Activated T-cell treated with anti-CD3 and anti-CD28 coated beads, Interleukin-2, amount 50 U/mL, for 1 hour (primary cell): ENCODE data around the gene ATRAID.
"Not testable (repeated sequence)": the region's sequence is repeated elsewhere in the genome, so short reads cannot be mapped to it uniquely, and the experiment has no call there.

Experiments
- DNase-seq: peaks from one replicate; pipeline ENCODE4 v3.0.0-alpha.2; 2020

Gene ATRAID

DNA sequence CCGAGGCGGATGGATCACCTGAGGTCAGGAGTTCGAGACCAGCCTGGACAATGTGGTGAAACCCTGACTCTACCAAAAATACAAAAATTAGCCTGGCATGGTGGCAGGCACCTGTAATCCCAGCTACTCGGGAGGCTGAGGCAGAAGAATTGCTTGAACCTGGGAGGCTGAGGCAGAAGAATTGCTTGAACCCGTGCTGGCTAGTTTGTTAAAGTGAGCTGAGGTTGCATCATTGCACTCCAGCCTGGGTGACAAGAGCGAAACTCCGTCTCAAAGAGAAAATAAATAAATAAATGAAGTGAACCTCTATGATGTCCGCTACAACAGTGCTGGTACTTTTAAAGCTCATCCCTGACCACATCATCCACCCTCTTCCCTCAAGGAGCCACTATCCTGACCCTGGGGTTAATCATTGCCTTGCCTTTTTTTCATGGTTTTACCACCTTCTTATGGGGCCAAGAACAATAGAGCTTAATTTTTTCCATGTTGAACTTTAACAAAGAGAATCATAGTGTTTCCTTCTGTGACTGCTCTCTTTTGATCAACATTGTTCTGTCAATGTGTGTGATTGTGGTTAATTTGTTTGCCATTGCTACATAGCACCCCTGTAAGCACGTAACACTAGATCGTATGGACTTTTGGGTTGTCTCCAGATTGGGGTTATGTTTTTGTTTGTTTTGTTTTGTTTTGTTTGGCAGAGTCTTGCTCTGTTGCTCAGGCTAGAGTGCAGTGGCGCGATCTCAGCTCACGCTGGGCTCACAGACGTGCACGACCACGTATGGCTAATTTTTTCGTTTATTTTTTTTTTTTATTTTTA, 17.1 kb upstream of the ATRAID start:
- DNase-seq = no peak

- not testable (repeated sequence) for DNase-seq
Measured at GRCh38 chr2:27195799-27196198, 16.0 kb upstream of the ATRAID start.

GRCh38 chr2:27198068-27198467, 13.8 kb upstream of the ATRAID start:
- not testable (repeated sequence) for DNase-seq

GRCh38 chr2:27198627-27199026, 13.2 kb upstream of the ATRAID start:
- DNase-seq = no peak

DNA sequence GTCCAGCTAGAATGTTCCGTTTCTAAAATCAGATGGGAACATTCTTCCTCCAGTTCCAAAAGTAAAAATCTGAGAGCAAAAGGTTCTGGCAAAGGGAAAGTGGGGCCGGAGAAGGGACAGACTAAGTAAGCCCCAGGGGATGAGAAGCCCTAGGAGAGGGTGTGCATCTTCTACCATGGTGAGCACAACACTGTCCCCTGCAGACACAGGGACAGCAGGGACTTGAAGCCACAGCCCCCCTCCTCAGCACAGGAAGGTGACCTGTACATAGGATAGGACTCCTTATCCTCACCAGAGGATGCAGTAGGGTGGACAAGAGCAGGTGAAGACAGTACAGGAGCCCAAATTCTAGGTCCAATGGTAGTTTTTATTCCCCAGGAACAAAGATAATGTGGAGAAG, 12.6 kb upstream of the ATRAID start:
- no peak for DNase-seq

DNA sequence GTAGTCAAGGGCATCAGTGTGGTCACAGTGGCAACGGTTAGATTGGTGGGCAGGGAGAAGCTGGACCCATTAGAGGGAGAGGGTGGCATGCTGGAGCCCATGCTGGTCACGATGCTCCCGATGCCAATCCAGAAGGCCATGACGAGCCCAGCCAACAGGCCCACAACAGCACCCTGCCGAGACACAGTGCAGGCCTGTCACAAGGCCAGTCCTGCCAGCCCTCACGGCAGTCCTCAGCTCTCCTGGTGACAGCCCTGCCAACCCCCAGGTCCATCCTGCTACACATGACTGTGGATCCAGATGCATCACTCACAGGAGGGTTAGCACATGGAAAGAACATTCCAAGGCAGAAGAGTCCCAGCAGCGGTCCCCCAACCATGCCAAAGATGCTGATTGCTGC, 10.2 kb upstream of the ATRAID start:
- no peak for DNase-seq

GRCh38 chr2:27202854-27203253, 9.0 kb upstream of the ATRAID start:
- DNase-seq = no peak

GRCh38 chr2:27203741-27204140, 8.1 kb upstream of the ATRAID start:
- DNase-seq = no peak

DNA sequence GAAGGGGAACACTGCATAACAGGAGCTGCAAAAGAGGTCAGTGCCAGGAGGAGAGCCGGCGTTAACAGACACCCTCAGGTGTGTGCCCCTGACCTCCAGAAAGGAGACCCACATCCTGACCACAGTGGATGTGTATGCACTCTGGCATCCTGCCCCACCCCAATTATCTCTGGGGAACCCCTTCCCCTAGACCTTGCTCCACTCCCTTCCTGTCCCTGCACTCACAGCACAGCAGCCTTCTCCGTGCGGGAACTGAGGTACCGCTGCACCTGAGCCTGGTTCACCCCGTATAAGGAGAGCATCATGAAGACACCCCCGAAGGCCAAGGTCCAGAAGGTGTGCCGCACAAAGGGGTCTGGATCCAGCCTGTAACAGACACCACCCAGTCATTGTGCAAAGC, 7.3 kb upstream of the ATRAID start:
- DNase-seq = no peak

DNA sequence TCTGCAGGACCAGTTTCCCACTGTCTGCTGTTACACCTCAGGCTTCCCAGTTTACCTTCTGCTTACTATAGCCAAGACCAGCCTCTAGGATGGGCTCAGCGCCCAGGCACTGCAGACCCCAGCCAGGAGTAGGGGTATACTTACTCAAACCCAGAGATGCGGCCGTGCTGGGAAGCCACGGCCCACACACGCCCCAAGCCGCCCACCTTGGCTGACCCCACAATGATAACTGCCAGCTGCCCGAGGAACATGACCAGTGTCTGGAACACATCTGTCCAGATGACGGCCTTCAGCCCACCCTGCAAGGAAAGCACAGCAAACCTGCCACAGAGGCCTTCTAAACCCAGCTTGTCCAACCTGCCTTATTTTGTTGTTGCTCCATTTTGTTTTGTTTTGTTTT, 6.6 kb upstream of the ATRAID start:
- DNase-seq = no peak

- no peak for DNase-seq
Measured at GRCh38 chr2:27206346-27206745, 5.5 kb upstream of the ATRAID start.

GRCh38 chr2:27208486-27209050, 3.3 kb upstream of the ATRAID start:
- DNase-seq = no peak

GRCh38 chr2:27209621-27210401, 2.0 kb upstream of the ATRAID start:
- no peak for DNase-seq

DNA sequence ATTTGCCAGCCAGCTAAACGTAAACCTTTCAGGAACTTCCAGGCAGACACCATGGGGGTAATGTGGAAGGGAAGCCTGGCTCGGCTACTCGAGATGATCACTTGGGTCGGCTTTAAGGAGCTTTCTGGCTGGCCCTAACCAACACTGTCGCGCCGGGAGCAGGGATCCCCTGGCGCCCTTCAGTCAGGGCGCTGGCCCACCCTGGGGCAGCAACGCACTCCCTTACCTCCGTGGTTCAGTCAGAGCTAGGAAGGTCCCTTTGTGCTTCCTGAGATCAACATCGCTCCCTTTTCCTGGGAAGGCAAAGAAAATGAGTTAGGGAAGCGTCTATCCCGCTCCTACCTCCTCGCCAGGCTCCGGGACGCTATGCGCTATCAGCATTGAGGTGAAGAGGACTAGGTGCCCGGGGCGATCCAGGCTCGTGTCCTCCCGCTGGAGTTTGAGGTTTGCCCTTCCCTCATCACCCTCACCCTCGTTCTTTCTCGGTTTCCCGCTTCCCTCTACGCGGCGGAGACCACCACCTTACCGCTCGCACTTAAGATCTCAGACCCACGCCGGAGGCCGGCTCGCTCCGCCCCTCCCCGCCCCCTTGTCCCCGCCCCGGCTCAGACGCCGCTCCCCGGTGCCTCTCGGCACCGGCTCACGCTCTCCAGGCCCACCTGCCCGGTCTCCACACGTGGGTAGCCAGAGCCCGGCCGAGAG, 449 bp upstream of the ATRAID start:
- no peak for DNase-seq

- no peak for DNase-seq
Measured at GRCh38 chr2:27212626-27213471, 1.0 kb downstream of the ATRAID start.

DNA sequence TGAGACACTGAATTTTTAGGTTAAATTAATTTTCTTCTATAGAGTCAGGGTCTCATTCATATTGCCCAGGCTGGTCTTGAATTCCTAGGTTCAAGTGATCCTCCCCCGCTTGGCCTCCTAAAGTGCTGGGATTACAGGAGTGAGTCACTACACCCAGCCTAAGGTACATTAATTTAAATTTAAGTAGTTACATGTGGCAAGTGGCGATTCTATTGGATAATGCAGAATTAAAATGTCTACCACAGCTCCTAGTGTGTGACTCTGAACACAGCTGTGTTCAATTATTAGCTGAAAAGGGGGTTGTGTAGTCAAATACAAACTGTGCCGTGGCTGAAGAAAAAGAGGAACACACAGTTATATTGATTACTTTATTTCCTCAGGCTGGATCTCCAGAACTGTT, 3.1 kb downstream of the ATRAID start:
- DNase-seq = no peak

- DNase-seq = no peak
Measured at GRCh38 chr2:27216416-27217137, 4.7 kb downstream of the ATRAID start.

- peak; percentile 88 for DNase-seq
Measured at GRCh38 chr2:27217173-27218121, 5.6 kb downstream of the ATRAID start, which contains the start of gene CAD. Gene CAD, plus strand, starts transcription at chr2:27217369. Its CDS starts 183 bp downstream, at chr2:27217552.

DNA sequence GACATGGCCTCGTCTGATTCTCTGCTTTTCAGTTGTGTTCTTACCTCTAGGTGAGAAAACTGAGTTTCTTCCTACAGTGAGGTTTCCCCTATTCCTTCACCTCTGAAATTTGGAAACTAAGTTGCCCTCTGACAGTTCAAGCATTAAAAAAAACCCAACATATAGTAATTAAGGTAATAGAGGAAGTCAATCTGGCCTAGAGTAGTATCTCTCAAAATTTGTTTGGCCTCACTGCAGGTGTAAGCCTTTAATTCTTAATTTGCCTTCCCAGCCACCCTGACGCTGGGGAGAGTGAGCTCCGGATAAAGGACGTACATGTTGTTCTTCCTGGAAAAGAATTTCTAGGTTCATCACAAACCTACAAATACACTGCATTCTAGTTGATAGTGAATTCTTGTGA, 6.8 kb downstream of the ATRAID start:
- no peak for DNase-seq

GRCh38 chr2:27219091-27219490, 7.2 kb downstream of the ATRAID start:
- no peak for DNase-seq
